T47D (cell line): Measurements from ENCODE around the gene OLFML2A.

Source experiments
- DNase-seq, 2 experiments: peaks; one replicate each; pipeline versions ENCODE4 v3.0.0 to v3.0.0-alpha.2; 2011 to 2012; ENCODE audit warnings: low read depth in 1 of 2, low spot score in 1 of 2
- JUND ChIP-seq: IDR thresholded peaks from 2 replicates; pipeline ENCODE4 v1.6.1; 2012; ENCODE audit warnings: low read depth
- in situ Hi-C: cut with HindIII; loops from 2 replicates; pipeline ENCODE4 v1.10.0; 2016; ENCODE audit warnings: low sequenced_read_pairs, low pct_unique_long_range_greater_than_20kb

OLFML2A gene

GRCh38 chr9:124854822-124855221 lies 77.9 kb downstream of the OLFML2A start:
- no peak for DNase-seq
- in situ Hi-C loops: no loop called here
- TF ChIP-seq JUND: no peak

- in situ Hi-C loops: no loop called here
- DNase-seq: no peak
- no peak for TF ChIP-seq JUND
Observed at GRCh38 chr9:124855566-124855943, 78.6 kb downstream of the OLFML2A start.

- DNase-seq: peak in 1 of 2 experiments; percentile 54
- no peak for TF ChIP-seq JUND
- in situ Hi-C loops: no loop called here
Observed at GRCh38 chr9:124855944-124856765, 79.2 kb downstream of the OLFML2A start.

GRCh38 chr9:124857533-124858162 lies 80.7 kb downstream of the OLFML2A start:
- in situ Hi-C loops: no loop called here

GRCh38 chr9:124858330-124859046 lies 81.6 kb downstream of the OLFML2A start:
- no peak for TF ChIP-seq JUND
- in situ Hi-C loops: no loop called here
- DNase-seq: no peak

More at GRCh38 chr9:124857533-124858162, 80.7 kb downstream of the OLFML2A start:
- TF ChIP-seq JUND: no peak
- no peak for DNase-seq

- no peak for DNase-seq
- TF ChIP-seq JUND: no peak
- in situ Hi-C loops: no loop called here
Observed at GRCh38 chr9:124859803-124860581, 83.1 kb downstream of the OLFML2A start.

- no peak for DNase-seq
- no peak for TF ChIP-seq JUND
- in situ Hi-C loops: no loop called here
Observed at GRCh38 chr9:124860582-124861341, 83.8 kb downstream of the OLFML2A start.

- TF ChIP-seq JUND: no peak
- peak; percentile 97 for DNase-seq
- in situ Hi-C loops: no loop called here
Observed at GRCh38 chr9:124861342-124862229, 84.7 kb downstream of the OLFML2A start, which contains the start of the genes ARPC5L and RPL35. TSS of gene ARPC5L (plus strand) at chr9:124862130. CDS start at chr9:124869291, 7,161 bp downstream. TSS of gene RPL35 (minus strand) at chr9:124861957. CDS start at chr9:124861912, 45 bp downstream.

- in situ Hi-C loops: no loop called here
- no peak for DNase-seq
- no peak for TF ChIP-seq JUND
Observed at GRCh38 chr9:124863371-124863871, 86.5 kb downstream of the OLFML2A start.
